HG03571 (cell line): ENCODE results near the gene HOXA1.

Experiments used
- ATAC-seq: cut with Tn5 transposase; IDR thresholded peaks from one replicate; pipeline ENCODE4 v1.9.1; 2021; ENCODE audit not compliant: unreplicated experiment

HOXA1 gene

DNA sequence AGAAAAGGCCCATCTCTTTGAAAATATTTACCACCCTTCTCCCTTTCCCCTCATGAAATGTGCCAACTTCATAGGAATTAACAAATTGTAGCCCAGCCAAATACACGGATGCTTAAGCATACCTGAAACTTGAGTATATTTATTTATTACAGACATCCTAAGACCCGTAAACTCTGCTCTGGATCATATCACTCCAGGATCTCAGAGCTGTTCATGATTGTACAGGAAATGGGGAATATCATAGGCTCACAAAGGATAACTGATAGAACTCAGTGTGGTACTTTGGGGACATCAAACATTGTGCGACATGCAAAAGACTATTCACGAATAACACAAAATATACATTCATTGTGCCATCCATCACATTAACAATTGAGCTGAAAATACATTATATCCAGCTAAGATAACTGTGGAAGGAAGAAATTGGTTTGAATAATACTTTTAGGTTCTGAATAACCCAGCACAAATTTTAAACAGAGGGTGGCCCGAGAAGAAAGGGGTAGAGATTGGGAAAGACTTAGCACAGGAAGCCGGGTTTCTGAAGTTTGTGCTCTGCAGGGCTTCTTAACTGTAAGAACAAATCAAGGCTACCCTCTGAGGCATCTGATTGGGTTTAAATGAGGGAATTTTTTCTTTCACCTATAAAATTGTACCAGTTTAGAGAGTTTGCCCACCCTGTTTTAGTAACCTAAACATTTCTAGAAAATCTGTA is 2.5 kb downstream of the HOXA1 start:
- no peak for ATAC-seq

DNA sequence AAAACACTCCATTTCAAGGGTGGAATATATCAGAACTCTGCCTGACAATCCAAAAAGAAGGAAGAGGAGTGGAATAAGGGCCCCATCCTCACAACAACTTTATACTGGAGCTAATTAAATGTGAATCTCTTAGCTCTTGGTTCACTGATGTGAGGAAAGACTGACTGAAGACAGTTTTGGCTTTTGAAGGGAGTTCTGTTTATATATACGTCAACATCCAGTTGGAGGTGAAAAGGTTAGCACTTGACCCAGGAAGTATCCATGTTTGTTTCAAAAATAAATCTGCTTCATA is 3.0 kb downstream of the HOXA1 start:
- no peak for ATAC-seq

DNA sequence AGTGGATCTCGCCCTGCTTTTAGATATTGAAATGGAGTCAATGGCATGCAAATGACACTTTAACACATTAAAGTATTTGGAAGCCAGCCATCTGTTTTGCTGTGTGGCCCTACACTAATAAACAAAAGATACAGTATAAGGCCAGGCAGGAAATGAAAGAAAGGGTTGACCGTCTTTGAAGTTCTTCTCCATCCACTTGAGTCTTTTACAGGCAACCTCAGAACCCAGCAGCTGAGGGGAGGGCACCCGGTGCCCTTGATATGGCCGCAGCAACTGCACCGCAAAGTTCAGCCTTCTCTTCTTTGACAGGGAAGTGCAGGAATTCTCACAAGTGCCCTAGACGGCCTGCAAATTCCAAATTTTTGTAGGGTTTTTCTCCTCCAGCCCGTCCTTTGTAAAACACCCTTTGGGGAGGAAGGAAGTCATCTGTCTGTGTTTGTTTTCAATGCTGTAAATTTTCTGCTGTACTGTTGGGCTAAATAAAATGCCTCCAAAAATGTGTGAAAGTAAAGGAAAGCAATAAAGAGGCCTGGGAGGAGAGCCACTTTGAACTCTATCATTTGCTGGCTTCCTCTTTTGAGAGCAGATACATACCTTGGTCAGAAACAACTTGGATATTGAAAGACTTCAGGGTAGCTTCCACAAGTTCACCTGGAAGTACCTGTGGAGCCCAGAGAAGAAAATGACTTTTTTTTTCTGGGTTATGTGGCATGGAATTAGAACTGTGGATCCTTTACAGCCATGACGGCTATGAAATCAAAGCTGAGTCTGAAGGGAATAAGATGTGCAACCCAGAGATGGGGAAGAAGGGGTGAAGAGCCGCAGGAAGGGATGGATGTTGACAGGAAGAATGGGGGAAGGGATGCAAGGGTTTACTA is 3.6 kb downstream of the HOXA1 start:
- ATAC-seq = no peak

- no peak for ATAC-seq
These were observed 4.7 kb downstream of the HOXA1 start for GRCh38 chr7:27091105-27091504.

- ATAC-seq = no peak
These were observed 7.5 kb downstream of the HOXA1 start for GRCh38 chr7:27088002-27088922.

GRCh38 chr7:27083646-27084045 is 12.2 kb downstream of the HOXA1 start:
- ATAC-seq = no peak

DNA sequence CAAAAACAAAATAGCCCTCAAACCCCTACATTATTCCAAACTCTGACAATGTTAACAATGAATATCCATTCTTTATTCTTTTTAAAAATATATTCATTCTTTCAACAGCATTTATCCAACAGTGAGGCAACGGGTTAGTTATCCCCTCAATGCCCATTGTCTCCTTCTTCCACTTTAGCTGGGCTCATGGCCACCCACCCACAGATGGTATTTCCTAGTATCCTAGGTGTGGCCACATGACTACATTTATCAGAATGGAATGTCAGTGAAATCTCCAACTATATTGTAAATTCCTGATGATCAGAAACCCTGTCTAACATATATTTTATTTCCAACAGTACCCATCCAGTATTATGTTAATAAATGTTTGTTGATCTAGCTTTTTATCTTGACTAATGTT is 13.6 kb downstream of the HOXA1 start:
- ATAC-seq = no peak

GRCh38 chr7:27080844-27081436 is 14.9 kb downstream of the HOXA1 start:
- ATAC-seq = no peak

DNA sequence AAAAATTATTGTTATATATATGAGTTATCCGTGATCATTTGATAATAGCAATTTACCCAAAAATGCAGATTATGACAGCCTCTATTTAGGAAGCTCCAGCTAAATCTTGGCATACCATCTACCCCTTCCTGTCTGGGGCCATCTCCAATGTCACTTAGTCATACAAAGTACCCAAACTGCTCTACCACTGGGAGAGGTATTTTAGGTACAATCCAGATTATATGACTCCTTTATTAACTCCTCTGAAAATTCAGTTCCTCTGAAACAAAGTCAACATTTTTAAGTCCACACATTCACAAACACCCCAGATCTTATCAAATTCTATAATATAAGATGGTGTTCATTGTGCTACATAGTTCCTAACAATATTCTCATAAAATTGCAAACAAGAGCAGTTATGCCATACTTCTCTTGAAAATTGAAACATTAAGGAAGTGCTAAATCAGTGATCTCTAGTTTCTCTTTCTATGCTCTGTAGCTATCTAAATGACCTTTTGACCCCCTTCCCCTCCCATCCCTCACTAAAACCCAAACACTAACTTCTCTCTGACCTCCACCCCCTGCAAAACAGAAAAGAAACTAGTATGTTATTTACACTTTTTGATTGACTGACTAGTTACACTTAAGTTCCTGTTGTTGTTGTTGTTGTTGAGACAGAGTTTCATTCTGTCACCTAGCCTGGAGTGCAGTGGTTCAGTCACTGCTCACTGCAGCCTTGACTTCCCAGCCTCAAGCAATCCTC is 16.4 kb downstream of the HOXA1 start:
- ATAC-seq = no peak

DNA sequence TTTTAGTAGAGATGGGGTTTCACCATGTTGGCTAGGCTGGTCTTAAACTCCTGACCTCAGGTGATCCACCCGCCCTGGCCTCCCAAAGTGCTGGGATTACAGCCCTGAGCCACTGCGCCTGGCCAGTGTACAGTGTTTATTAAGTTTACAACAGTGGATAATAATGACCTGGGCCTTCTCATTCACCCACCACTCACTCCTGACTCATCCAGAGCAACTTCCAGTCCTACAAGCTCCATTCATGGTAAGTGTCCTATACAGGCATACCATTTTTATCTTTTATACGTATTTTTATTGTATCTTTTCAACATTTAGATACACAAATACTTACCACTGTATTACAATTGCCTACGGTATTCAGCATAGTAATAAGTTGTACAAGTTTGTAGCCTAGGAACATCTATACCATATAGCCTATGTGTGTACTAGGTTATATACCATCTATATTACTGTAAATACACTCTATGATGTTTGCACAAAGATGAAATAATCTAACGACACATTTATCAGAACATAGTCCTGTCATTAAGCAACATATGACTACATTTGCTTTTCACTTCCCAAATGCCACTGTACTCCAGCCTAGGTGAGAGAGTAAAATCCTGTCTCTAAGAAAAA is 17.1 kb downstream of the HOXA1 start:
- ATAC-seq = no peak

DNA sequence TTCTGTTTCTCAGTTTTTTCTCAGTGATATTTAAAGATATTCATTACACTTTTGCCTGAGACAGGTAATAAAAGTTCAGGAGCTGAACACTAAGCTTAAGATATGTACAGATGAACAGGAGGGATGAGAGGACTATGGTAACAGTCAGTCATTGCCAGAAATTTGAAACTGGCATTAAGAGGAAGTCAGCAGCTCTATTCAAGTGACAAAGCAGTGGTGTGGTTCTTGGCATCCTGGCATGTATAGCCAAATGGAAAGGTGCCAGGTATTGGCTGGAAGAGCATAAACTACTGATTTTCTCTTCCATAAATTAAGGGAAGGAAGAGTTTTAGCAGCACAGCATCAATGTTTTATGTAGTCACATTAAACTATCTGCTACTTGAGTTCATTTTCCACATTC is 22.7 kb downstream of the HOXA1 start:
- no peak for ATAC-seq

DNA sequence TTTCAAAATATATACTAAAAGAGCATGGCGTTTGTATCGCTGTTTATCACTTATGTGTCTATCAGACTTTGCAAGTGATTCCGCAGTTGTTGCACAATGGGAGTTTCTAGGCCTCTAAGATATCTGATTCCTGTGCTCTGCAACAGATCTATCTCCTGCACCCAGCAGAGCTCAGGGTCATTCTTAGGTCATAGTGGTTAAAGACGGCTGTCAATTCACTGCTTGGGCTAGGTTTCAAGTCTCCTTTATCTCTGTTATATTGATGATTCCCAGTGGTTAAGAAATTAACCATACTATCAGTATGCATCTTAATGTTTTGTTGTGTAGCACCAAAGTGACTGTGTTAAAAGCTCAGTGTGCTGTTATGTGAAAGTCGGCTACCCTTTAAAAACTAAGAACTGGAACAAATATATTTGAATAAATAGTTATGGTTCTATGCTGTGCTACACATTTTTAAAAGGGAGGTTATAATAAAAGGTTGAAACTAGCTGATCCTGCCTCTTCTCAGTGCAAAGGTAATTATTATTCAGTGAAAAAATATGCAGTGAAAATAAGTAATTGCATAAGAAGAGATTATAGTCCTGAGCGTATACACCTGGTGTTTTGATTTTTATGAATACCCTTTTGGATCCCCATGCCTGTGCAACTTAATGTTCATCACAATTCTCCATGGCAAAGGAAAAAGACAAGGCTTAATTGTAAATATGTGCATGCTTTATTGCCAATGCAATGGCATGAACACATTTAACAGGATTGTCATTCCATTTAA is 24.0 kb downstream of the HOXA1 start:
- no peak for ATAC-seq

- no peak for ATAC-seq
These were observed 27.5 kb downstream of the HOXA1 start for GRCh38 chr7:27068259-27068658.

- ATAC-seq = no peak
These were observed 29.7 kb downstream of the HOXA1 start for GRCh38 chr7:27066148-27066547.

DNA sequence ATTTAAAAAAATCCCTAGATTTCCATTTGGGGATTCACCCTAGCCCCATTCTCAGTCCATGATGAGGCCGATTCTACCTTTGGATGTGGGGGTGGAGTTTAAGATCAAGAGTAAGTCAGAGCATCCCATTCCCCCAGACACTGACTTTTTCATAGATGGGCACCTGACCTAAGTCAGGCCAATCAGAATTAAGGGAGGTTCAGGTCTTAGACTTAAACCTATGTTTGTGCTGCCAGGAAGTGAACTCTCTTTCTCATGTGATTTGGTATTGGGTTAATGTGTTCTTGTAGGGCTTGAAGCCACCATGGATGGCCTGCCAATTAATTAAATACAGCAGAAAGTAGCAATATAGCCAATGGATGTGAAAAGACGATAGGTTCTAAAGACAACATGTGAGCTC is 30.1 kb downstream of the HOXA1 start:
- ATAC-seq = no peak

GRCh38 chr7:27064661-27065060 is 31.1 kb downstream of the HOXA1 start:
- no peak for ATAC-seq

GRCh38 chr7:27064159-27064558 is 31.6 kb downstream of the HOXA1 start:
- ATAC-seq = no peak

DNA sequence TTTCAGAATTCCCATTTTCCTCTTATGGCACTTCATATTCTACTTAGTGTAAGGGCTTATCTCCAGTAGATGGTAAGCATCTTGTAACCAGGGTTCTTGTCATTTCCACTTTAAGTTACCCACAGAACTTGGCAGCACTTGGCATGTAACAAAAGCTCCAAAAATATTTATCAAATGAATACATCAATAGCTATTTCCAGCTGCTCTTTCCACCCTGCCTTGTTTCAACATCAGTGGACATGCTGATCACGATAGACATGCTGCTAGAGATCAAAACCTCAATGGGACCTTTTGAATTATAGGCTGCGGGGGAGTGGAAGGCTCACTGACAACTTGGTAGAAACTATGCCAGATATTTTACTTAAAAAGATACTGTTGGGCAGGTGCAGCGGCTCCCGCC is 32.9 kb downstream of the HOXA1 start:
- ATAC-seq = no peak

DNA sequence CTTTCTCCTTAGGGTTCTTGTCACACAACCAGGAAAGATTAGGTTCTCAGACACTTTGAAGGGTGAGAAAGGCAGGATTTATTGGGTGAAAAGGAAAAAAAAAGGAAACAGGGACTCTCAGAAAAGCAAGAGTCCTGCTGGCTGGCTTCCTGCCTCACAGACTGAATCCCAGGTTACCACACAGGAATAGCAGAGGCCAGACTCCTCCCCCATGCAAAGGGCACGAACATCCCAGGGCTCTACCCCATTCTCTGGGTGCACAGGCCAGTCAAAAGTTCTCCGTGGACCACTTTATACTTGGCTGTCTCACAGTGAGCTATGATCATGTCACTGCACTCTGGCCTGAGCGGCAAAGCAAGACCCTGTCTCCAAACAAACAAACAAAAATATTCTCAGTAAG is 42.6 kb downstream of the HOXA1 start:
- no peak for ATAC-seq
